NB4 (cell line): ENCODE results near the gene THSD7B.
A peak's percentile ranks its signal among the peaks of the same experiment; 100 is the strongest.
"Not testable (repeated sequence)": the region's sequence is repeated elsewhere in the genome, so short reads cannot be mapped to it uniquely, and the experiment has no call there.

Experiments used
- DNase-seq: peaks from one replicate; pipeline ENCODE4 v3.0.0; 2010; ENCODE audit warnings: low read depth
- H3K4me3 ChIP-seq: one replicate; pipeline ENCODE4 v1.5.1; 2011; ENCODE audit warnings: mild to moderate bottlenecking, low read depth, low read length, moderate library complexity
- CTCF ChIP-seq: IDR thresholded peaks from one replicate; pipeline ENCODE4 v1.5.1; 2012; ENCODE audit warnings: low read depth, low read length
- MAX ChIP-seq: IDR thresholded peaks from 2 replicates; pipeline ENCODE4 v1.6.1; 2011; ENCODE audit warnings: low read depth, low read length
- MYC ChIP-seq: IDR thresholded peaks from 2 replicates; pipeline ENCODE4 v1.6.1; 2011; ENCODE audit warnings: low read depth, low read length
- POLR2A ChIP-seq: IDR thresholded peaks from 2 replicates; pipeline ENCODE4 v1.6.1; 2011; ENCODE audit warnings: mild to moderate bottlenecking; ENCODE audit not compliant: insufficient read length; ENCODE audit errors: extremely low read depth

THSD7B gene

GRCh38 chr2:137047369-137047768, 282.0 kb downstream of the THSD7B start:
- no peak for DNase-seq
- H3K4me3 ChIP-seq, result no peak overlapping the region
- TF ChIP-seq CTCF, result no peak
- TF ChIP-seq MYC, result no peak
- TF ChIP-seq MAX, result no peak
- no peak for TF ChIP-seq POLR2A

- H3K4me3 ChIP-seq, result no peak overlapping the region
- no peak for DNase-seq
- TF ChIP-seq POLR2A (no peak), MYC (no peak), CTCF (no peak)
Measured at GRCh38 chr2:137048455-137048854, 283.1 kb downstream of the THSD7B start.

- no peak overlapping the region for H3K4me3 ChIP-seq
- TF ChIP-seq CTCF, result no peak
- TF ChIP-seq POLR2A, result no peak
- no peak for TF ChIP-seq MYC
- TF ChIP-seq MAX, result no peak
- DNase-seq, result no peak
Measured at GRCh38 chr2:137049518-137049917, 284.2 kb downstream of the THSD7B start.

GRCh38 chr2:137050949-137051348, 285.6 kb downstream of the THSD7B start:
- DNase-seq, result peak; percentile 6
- TF ChIP-seq CTCF (no peak), MAX (no peak), MYC (no peak), POLR2A (no peak)
- H3K4me3 ChIP-seq, result no peak overlapping the region

GRCh38 chr2:137051778-137052398, 286.5 kb downstream of the THSD7B start:
- TF ChIP-seq MYC, result no peak
- H3K4me3 ChIP-seq, result no peak overlapping the region
- DNase-seq, result no peak

- TF ChIP-seq POLR2A (no peak), CTCF (no peak), MYC (no peak), MAX (no peak)
- DNase-seq, result no peak
- no peak overlapping the region for H3K4me3 ChIP-seq
Measured at GRCh38 chr2:137056704-137057103, 291.4 kb downstream of the THSD7B start.

GRCh38 chr2:137076111-137076765, 310.9 kb downstream of the THSD7B start:
- H3K4me3 ChIP-seq, DNase-seq: not testable (repeated sequence)
